Spinal cord (tissue), 10 donors: ENCODE measurements around the gene PCDHB1. TPM values are rescaled to one million over a fixed set of nuclear protein-coding genes. Genes with fewer than 3 reads are reported as not detected.
A peak's percentile ranks its signal among the peaks of the same experiment; 100 is the strongest.

Source experiments
- DNase-seq, 6 donors: peaks; one replicate each; pipeline versions ENCODE4 v3.0.0 to v3.0.0-alpha.2; 2013 to 2015; ENCODE audit warnings: low spot score in 6 of 6, low read depth in 4 of 6
- H3K27ac ChIP-seq: one replicate; pipeline ENCODE4 v1.5.1; 2013; ENCODE audit warnings: low read depth, low read length, control low read depth
- H3K27me3 ChIP-seq: one replicate; pipeline ENCODE4 v1.6.1; 2013; ENCODE audit warnings: low read length; ENCODE audit not compliant: control insufficient read depth, insufficient read depth
- H3K36me3 ChIP-seq: one replicate; pipeline ENCODE4 v1.6.1; 2013; ENCODE audit warnings: low read length; ENCODE audit not compliant: control insufficient read depth, insufficient read depth
- H3K4me1 ChIP-seq: one replicate; pipeline ENCODE4 v1.6.1; 2013; ENCODE audit warnings: low read length; ENCODE audit not compliant: control insufficient read depth, insufficient read depth
- H3K4me3 ChIP-seq: one replicate; pipeline ENCODE4 v1.5.1; 2013; ENCODE audit warnings: low read depth, low read length, control low read depth
- H3K9me3 ChIP-seq: one replicate; pipeline ENCODE4 v1.6.1; 2013; ENCODE audit warnings: low read length; ENCODE audit not compliant: control insufficient read depth, insufficient read depth
- WGBS: methylation state at CpG from one replicate; pipeline ENCODE4 v1.1.5; 2013; ENCODE audit warnings: missing lambda C conversion rate; ENCODE audit not compliant: insufficient coverage; 5-methylcytosine and 5-hydroxymethylcytosine counted together
- polyA plus RNA-seq, 2 donors: library from polyadenylated mRNA; unstranded; fragments of 120-200 nt; gene quantifications; one replicate each; pipeline ENCODE4 v1.2.1, GENCODE V29; 2013; ENCODE audit not compliant: insufficient read length in 2 of 2
- total RNA-seq, 2 donors: library from RNA; depleted of rRNA in 1 of 2; stranded (reverse); fragments of 120-200 nt in 1 of 2; fragments of >200 nt in 1 of 2; gene quantifications; one replicate each; pipeline versions ENCODE4 v1.2.3 to v1.2.4, GENCODE V29; 2013 to 2014
- donor health status: healthy.

PCDHB1 gene
- total and polyA plus RNA-seq, 4 donors, result 0.05 to 0.20 (median 0.08) TPM

- H3K27me3 ChIP-seq, result no peaks in the 10 kb centered on the region
- no peaks in the 10 kb centered on the region for H3K4me1 ChIP-seq
- H3K4me3 ChIP-seq, result no peak overlapping the region
- H3K36me3 ChIP-seq, result no peaks in the 10 kb centered on the region
- H3K27ac ChIP-seq, result no peak overlapping the region
- H3K9me3 ChIP-seq, result no peaks in the 10 kb centered on the region
- DNase-seq, result no peak
These were observed 33.2 kb upstream of the PCDHB1 start for GRCh38 chr5:141017943-141018342.

- no peak overlapping the region for H3K4me3 ChIP-seq
- H3K36me3 ChIP-seq, result no peaks in the 10 kb centered on the region
- H3K27me3 ChIP-seq, result no peaks in the 10 kb centered on the region
- no peaks in the 10 kb centered on the region for H3K9me3 ChIP-seq
- H3K27ac ChIP-seq, result no peak overlapping the region
- DNase-seq, result no peak
- no peaks in the 10 kb centered on the region for H3K4me1 ChIP-seq
- no CpG with 5 or more reads among the region's 1 CpG for WGBS
These were observed 28.8 kb upstream of the PCDHB1 start for GRCh38 chr5:141022384-141022783.

GRCh38 chr5:141031006-141031405 is 20.2 kb upstream of the PCDHB1 start:
- WGBS, result 40% methylated on average over 1 of the region's 15 CpGs

GRCh38 chr5:141032626-141033025 is 18.5 kb upstream of the PCDHB1 start:
- H3K27me3 ChIP-seq, result no peaks in the 10 kb centered on the region
- no peaks in the 10 kb centered on the region for H3K9me3 ChIP-seq
- no peaks in the 10 kb centered on the region for H3K4me1 ChIP-seq
- H3K27ac ChIP-seq, result no peak overlapping the region
- H3K4me3 ChIP-seq, result no peak overlapping the region
- H3K36me3 ChIP-seq, result no peaks in the 10 kb centered on the region
- DNase-seq, result no peak
- no CpG with 5 or more reads among the region's 1 CpG for WGBS

More at GRCh38 chr5:141031006-141031405, 20.2 kb upstream of the PCDHB1 start:
- Histone ChIP-seq H3K27ac (no peak overlapping the region), H3K9me3 (no peaks in the 10 kb centered on the region), H3K4me1 (no peaks in the 10 kb centered on the region), H3K36me3 (no peaks in the 10 kb centered on the region), H3K4me3 (no peak overlapping the region), H3K27me3 (no peaks in the 10 kb centered on the region)
- no peak for DNase-seq

GRCh38 chr5:141039061-141039460 is 12.1 kb upstream of the PCDHB1 start:
- Histone ChIP-seq H3K4me3 (no peak overlapping the region), H3K36me3 (no peaks in the 10 kb centered on the region), H3K4me1 (peaks cover 3% of the 10 kb centered on the region), H3K27ac (no peak overlapping the region), H3K27me3 (no peaks in the 10 kb centered on the region), H3K9me3 (no peaks in the 10 kb centered on the region)
- DNase-seq, result no peak

- H3K27me3 ChIP-seq, result no peaks in the 10 kb centered on the region
- H3K4me3 ChIP-seq, result peak overlapping the region; percentile 51
- no peaks in the 10 kb centered on the region for H3K36me3 ChIP-seq
- H3K4me1 ChIP-seq, result peaks cover 3% of the 10 kb centered on the region
- peak in 3 of 6 donors; percentile 19 to 58 (median 42) for DNase-seq
- WGBS, result 86% methylated on average over 1 of the region's 3 CpGs
- H3K9me3 ChIP-seq, result no peaks in the 10 kb centered on the region
- H3K27ac ChIP-seq, result no peak overlapping the region
These were observed 11.7 kb upstream of the PCDHB1 start for GRCh38 chr5:141039517-141039916.

- peaks cover 1% of the 10 kb centered on the region for H3K27me3 ChIP-seq
- H3K4me3 ChIP-seq, result peak overlapping the region; percentile 51
- H3K4me1 ChIP-seq, result peaks cover 3% of the 10 kb centered on the region
- H3K9me3 ChIP-seq, result no peaks in the 10 kb centered on the region
- WGBS, result 3% methylated on average over 20 of the region's 24 CpGs
- H3K36me3 ChIP-seq, result no peaks in the 10 kb centered on the region
- peak overlapping the region; percentile 86 for H3K27ac ChIP-seq
- DNase-seq, result peak; percentile 63 to 97 (median 80)
These were observed 10.9 kb upstream of the PCDHB1 start for GRCh38 chr5:141040093-141040770.

- peak; percentile 93 to 100 (median 98) for DNase-seq
- no peaks in the 10 kb centered on the region for H3K9me3 ChIP-seq
- H3K4me3 ChIP-seq, result peak overlapping the region; percentile 51
- peak overlapping the region; percentile 86 for H3K27ac ChIP-seq
- H3K27me3 ChIP-seq, result peaks cover 6% of the 10 kb centered on the region
- WGBS, result 3% methylated on average over 16 of the region's 25 CpGs
- peaks cover 3% of the 10 kb centered on the region for H3K4me1 ChIP-seq
- no peaks in the 10 kb centered on the region for H3K36me3 ChIP-seq
These were observed 10.3 kb upstream of the PCDHB1 start for GRCh38 chr5:141040771-141041426.

GRCh38 chr5:141041427-141041785 is 9.8 kb upstream of the PCDHB1 start:
- no peak overlapping the region for H3K4me3 ChIP-seq
- H3K36me3 ChIP-seq, result no peaks in the 10 kb centered on the region
- H3K9me3 ChIP-seq, result no peaks in the 10 kb centered on the region
- peaks cover 3% of the 10 kb centered on the region for H3K4me1 ChIP-seq
- DNase-seq, result no peak
- peaks cover 9% of the 10 kb centered on the region for H3K27me3 ChIP-seq
- WGBS, result no CpG with 5 or more reads among the region's 4 CpGs
- H3K27ac ChIP-seq, result no peak overlapping the region

- Histone ChIP-seq H3K27ac (no peak overlapping the region), H3K27me3 (peaks cover 13% of the 10 kb centered on the region)
- WGBS, result no CpG with 5 or more reads among the region's 1 CpG
These were observed 8.6 kb upstream of the PCDHB1 start for GRCh38 chr5:141042555-141042954.

More at GRCh38 chr5:141042555-141042954, 8.6 kb upstream of the PCDHB1 start:
- H3K36me3 ChIP-seq, result no peaks in the 10 kb centered on the region
- H3K4me3 ChIP-seq, result no peak overlapping the region
- H3K9me3 ChIP-seq, result no peaks in the 10 kb centered on the region
- H3K4me1 ChIP-seq, result peaks cover 3% of the 10 kb centered on the region
- no peak for DNase-seq
